Omental fat pad (tissue), 4 donors: ENCODE results near the gene FLT3LG. TPM values are rescaled to one million over a fixed set of nuclear protein-coding genes. Genes with fewer than 3 reads are reported as not detected.

Source experiments
- ATAC-seq: fragments of 150-250 bp; one replicate; pipeline ENCODE4 v1.9.1; 2016; ENCODE audit warnings: mild to moderate bottlenecking, moderate library complexity; ENCODE audit not compliant: low FRiP score
- DNase-seq: peaks from one replicate; pipeline ENCODE4 v3.0.0-alpha.2; 2019; ENCODE audit warnings: low spot score
- total RNA-seq, 4 donors: library from RNA; depleted of rRNA; stranded (reverse); fragments of >200 nt; gene quantifications; one replicate each; pipeline ENCODE4 v1.1.0, GENCODE V29; 2016
- TF ChIP-seq, protein P1 (sequence below), 3 donors: fragments of 450-650 bp; IDR thresholded peaks; one replicate each; pipeline ENCODE4 v1.5.1; 2016 to 2017; ENCODE audit warnings: antibody characterized with exemption in 3 of 3, mild to moderate bottlenecking in 3 of 3, moderate library complexity in 2 of 3

FLT3LG gene
- total RNA-seq, 4 donors from 2014 or later: 2.3 to 11.2 (median 2.6) TPM

- ATAC-seq: no peak
- no peak for DNase-seq
- TF ChIP-seq, protein P1, sequence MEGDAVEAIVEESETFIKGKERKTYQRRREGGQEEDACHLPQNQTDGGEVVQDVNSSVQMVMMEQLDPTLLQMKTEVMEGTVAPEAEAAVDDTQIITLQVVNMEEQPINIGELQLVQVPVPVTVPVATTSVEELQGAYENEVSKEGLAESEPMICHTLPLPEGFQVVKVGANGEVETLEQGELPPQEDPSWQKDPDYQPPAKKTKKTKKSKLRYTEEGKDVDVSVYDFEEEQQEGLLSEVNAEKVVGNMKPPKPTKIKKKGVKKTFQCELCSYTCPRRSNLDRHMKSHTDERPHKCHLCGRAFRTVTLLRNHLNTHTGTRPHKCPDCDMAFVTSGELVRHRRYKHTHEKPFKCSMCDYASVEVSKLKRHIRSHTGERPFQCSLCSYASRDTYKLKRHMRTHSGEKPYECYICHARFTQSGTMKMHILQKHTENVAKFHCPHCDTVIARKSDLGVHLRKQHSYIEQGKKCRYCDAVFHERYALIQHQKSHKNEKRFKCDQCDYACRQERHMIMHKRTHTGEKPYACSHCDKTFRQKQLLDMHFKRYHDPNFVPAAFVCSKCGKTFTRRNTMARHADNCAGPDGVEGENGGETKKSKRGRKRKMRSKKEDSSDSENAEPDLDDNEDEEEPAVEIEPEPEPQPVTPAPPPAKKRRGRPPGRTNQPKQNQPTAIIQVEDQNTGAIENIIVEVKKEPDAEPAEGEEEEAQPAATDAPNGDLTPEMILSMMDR (IDR thresholded peaks at IDR 0.05): no peak
These were observed 46.8 kb downstream of the FLT3LG start for GRCh38 chr19:49520705-49521319.

- ATAC-seq (no peak), DNase-seq (no peak)
- TF ChIP-seq, protein P1 (IDR thresholded peaks at IDR 0.05): no peak
These were observed 50.9 kb downstream of the FLT3LG start for GRCh38 chr19:49524812-49525455.

DNA sequence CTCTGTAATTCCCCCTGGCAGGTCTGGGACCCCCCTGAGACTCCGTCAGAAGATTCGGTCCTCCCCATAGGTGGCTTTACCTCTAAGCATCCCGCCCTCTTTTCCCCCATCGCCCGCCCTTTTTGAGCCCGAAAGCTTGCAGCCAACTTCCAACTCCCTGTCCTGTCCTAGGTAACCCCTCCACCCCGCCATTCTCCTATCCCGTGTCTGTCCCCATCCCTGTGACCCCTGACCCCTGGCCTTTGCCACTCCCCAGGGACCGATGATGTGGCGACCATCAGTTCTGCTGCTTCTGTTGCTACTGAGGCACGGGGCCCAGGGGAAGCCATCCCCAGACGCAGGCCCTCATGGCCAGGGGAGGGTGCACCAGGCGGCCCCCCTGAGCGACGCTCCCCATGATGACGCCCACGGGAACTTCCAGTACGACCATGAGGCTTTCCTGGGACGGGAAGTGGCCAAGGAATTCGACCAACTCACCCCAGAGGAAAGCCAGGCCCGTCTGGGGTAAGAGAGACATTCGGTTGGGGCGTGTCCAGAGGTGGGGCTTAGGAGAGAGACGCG, 54.3 kb downstream of the FLT3LG start:
- DNase-seq: no peak
- TF ChIP-seq, protein P1 (IDR thresholded peaks at IDR 0.05): no peak
- ATAC-seq: peak; percentile 14

DNA sequence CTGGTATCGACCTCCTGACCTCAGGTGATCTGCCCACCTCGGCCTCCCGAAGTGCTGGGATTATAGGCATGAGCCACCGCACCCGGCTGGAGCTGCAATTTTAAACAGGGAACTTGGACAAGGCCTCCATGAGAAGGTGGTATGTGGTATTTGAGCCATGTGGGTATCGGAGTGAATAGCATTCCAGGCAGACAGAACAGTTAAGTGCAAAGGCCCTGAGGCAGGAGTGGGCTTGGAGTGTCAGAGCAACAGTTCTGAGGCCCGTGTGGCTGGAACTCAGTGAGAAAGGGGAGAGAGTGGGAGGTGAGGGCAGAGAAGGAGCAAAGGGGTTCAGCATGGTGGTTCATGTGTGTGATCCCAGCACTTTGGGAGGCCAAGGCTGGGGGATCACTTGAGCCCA, 56.7 kb downstream of the FLT3LG start:
- TF ChIP-seq, protein P1 (IDR thresholded peaks at IDR 0.05): no peak
- DNase-seq (no peak), ATAC-seq (no peak)

GRCh38 chr19:49533551-49534488, 59.8 kb downstream of the FLT3LG start:
- TF ChIP-seq, protein P1 (IDR thresholded peaks at IDR 0.05): no peak
- peak; percentile 89 for ATAC-seq
- peak; percentile 68 for DNase-seq

GRCh38 chr19:49534632-49535385, 60.8 kb downstream of the FLT3LG start:
- DNase-seq: no peak
- TF ChIP-seq, protein P1 (IDR thresholded peaks at IDR 0.05): no peak
- ATAC-seq: no peak
